PC-3 (cell line): Measurements from ENCODE around the gene CR1. TPM values are rescaled to one million over a fixed set of nuclear protein-coding genes. Genes with fewer than 3 reads are reported as not detected.

ENCODE experiments used
- ATAC-seq: fragments of 200-7000 bp; cut with Tn5 transposase; 2 replicates; pipeline ENCODE4 v1.9.1; 2020; ENCODE audit warnings: mild to moderate bottlenecking, moderate library complexity
- BruUV-seq: library from RNA; stranded (reverse); fragments of 400-500 nt; replicated peaks from 2 replicates; lab custom pipeline; 2021; lab: Mats Ljungman, UMichigan
- CTCF ChIA-PET: fragments of 300-600 bp; sonication (Branson Sonifier 250); formaldehyde crosslinking; loops from one replicate; lab custom pipeline; 2022; ENCODE audit warnings: antibody characterized with exemption; lab: Charles Lee
- POLR2A ChIA-PET: fragments of 300-600 bp; sonication (Branson Sonifier 250); formaldehyde crosslinking; loops from one replicate; lab custom pipeline; 2022; ENCODE audit warnings: antibody characterized with exemption; ENCODE audit not compliant: unreplicated experiment; lab: Charles Lee
- DNase-seq: peaks from one replicate; pipeline ENCODE4 v3.0.0-alpha.2; 2015
- H2AFZ ChIP-seq: fragments of 300-600 bp; sonication (generic); 2 replicates; pipeline ENCODE4 v1.6.0; 2016; ENCODE audit warnings: antibody characterized with exemption, low read length
- H3F3A ChIP-seq: fragments of 300-600 bp; sonication (generic); one replicate; pipeline ENCODE4 v1.6.0; 2017; ENCODE audit warnings: antibody characterized with exemption, low read length, control low read depth, mild to moderate bottlenecking; ENCODE audit not compliant: unreplicated experiment
- H3K27ac ChIP-seq: fragments of 300-600 bp; sonication (generic); 2 replicates; pipeline ENCODE4 v1.5.1; 2016; ENCODE audit warnings: mild to moderate bottlenecking, low read length
- H3K27me3 ChIP-seq: fragments of 300-600 bp; sonication (generic); 2 replicates; pipeline ENCODE4 v1.6.1; 2016; ENCODE audit warnings: low read length, mixed read lengths
- H3K36me3 ChIP-seq: fragments of 300-600 bp; sonication (generic); 2 replicates; pipeline ENCODE4 v1.6.1; 2016; ENCODE audit warnings: low read depth, mixed run types, low read length, mixed read lengths
- H3K4me1 ChIP-seq: fragments of 300-600 bp; sonication (generic); 2 replicates; pipeline ENCODE4 v1.5.1; 2016; ENCODE audit warnings: low read length; ENCODE audit not compliant: insufficient read depth
- H3K4me2 ChIP-seq: fragments of 300-600 bp; sonication (generic); 2 replicates; pipeline ENCODE4 v1.6.0; 2016; ENCODE audit warnings: low read length
- H3K4me3 ChIP-seq: fragments of 300-600 bp; sonication (generic); 2 replicates; pipeline ENCODE4 v1.5.1; 2016; ENCODE audit warnings: mild to moderate bottlenecking, low read length, mixed read lengths
- H3K79me2 ChIP-seq: fragments of 300-600 bp; sonication (generic); 2 replicates; pipeline ENCODE4 v1.6.1; 2017; ENCODE audit warnings: low read length, mixed read lengths
- H3K9ac ChIP-seq: fragments of 300-600 bp; sonication (generic); 2 replicates; pipeline ENCODE4 v1.6.0; 2016; ENCODE audit warnings: mild to moderate bottlenecking, low read length
- H3K9me2 ChIP-seq: fragments of 300-600 bp; sonication (generic); replicated peaks from 2 replicates; pipeline ENCODE4 v1.6.1; 2016; ENCODE audit warnings: mixed run types, low read length, mixed read lengths
- H3K9me3 ChIP-seq: fragments of 300-600 bp; sonication (generic); 2 replicates; pipeline ENCODE4 v1.6.1; 2016; ENCODE audit warnings: low read length, mixed read lengths
- H4K20me1 ChIP-seq: fragments of 300-600 bp; sonication (generic); 2 replicates; pipeline ENCODE4 v1.6.1; 2016; ENCODE audit warnings: low read length, mixed read lengths
- EZH2 ChIP-seq: fragments of 300-600 bp; sonication (generic); IDR thresholded peaks from one replicate; pipeline ENCODE4 v1.6.1; 2017; ENCODE audit warnings: antibody characterized with exemption, mild to moderate bottlenecking, low read length; ENCODE audit not compliant: unreplicated experiment
- EZH2phosphoT487 ChIP-seq: fragments of 300-600 bp; sonication (generic); IDR thresholded peaks from 2 replicates; pipeline ENCODE4 v1.6.1; 2018; ENCODE audit warnings: mild to moderate bottlenecking, antibody characterized with exemption, low read length, borderline replicate concordance
- intact Hi-C: fragments of 100-400 bp; cut with micrococcal nuclease; formaldehyde crosslinking; loops from 2 replicates; pipeline ENCODE4 v1.9.0; 2023
- total RNA-seq: library from RNA; depleted of rRNA; stranded (reverse); fragments of >200 nt; gene quantifications from 2 replicates; pipeline ENCODE4 v1.2.3, GENCODE V29; 2014
- TF ChIP-seq, protein P1 (sequence below): fragments of 300-600 bp; sonication (generic); conservative IDR thresholded peaks from 2 replicates; pipeline ENCODE4 v1.5.1; 2017; ENCODE audit warnings: antibody characterized with exemption, low read depth, mild to moderate bottlenecking, low read length

Gene CR1
- total RNA-seq, 1 experiment from 2014 or later, result not detected

DNA sequence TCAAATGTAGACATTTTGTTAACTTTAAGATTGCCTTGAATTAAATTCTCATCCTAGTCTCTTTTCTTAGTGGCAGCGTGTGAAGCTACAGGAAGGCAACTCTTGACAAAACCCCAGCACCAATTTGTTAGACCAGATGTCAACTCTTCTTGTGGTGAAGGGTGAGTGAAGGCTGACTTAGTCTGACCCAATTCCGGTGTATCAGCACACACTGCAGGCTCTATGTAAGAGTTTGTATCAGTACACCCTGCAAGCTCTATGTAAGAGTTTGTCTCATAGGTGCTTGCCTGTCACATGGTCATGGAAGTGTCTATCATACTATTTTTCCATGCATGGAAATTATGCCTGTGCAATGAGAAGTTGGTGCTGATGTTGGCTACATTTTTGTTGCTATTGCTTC lies 25.0 kb upstream of the CR1 start:
- no peaks in the 10 kb centered on the region for H3F3A ChIP-seq
- H3K9me2 ChIP-seq, result no peaks in the 10 kb centered on the region
- H3K9ac ChIP-seq, result no peak overlapping the region
- H3K27me3 ChIP-seq, result peaks cover 98% of the 10 kb centered on the region
- TF ChIP-seq, protein P1, sequence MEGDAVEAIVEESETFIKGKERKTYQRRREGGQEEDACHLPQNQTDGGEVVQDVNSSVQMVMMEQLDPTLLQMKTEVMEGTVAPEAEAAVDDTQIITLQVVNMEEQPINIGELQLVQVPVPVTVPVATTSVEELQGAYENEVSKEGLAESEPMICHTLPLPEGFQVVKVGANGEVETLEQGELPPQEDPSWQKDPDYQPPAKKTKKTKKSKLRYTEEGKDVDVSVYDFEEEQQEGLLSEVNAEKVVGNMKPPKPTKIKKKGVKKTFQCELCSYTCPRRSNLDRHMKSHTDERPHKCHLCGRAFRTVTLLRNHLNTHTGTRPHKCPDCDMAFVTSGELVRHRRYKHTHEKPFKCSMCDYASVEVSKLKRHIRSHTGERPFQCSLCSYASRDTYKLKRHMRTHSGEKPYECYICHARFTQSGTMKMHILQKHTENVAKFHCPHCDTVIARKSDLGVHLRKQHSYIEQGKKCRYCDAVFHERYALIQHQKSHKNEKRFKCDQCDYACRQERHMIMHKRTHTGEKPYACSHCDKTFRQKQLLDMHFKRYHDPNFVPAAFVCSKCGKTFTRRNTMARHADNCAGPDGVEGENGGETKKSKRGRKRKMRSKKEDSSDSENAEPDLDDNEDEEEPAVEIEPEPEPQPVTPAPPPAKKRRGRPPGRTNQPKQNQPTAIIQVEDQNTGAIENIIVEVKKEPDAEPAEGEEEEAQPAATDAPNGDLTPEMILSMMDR, result no peak
- TF ChIP-seq EZH2 (no peak), EZH2phosphoT487 (no peak)
- H4K20me1 ChIP-seq, result no peaks in the 10 kb centered on the region
- H3K4me3 ChIP-seq, result no peak overlapping the region
- no peak for DNase-seq
- no peak overlapping the region for H3K4me2 ChIP-seq
- BruUV-seq, result no TSS peak
- H3K4me1 ChIP-seq, result no peaks in the 10 kb centered on the region
- H3K27ac ChIP-seq, result no peak overlapping the region
- H3K9me3 ChIP-seq, result no peaks in the 10 kb centered on the region
- H3K36me3 ChIP-seq, result no peaks in the 10 kb centered on the region
- intact Hi-C loops, result no loop called here
- POLR2A ChIA-PET, result interaction anchor here (0.6 kb wide), 2 partner anchors 141 to 387 kb away, joined by 3 read pairs; no protein-coding TSS in a partner anchor
- no peak for ATAC-seq
- CTCF ChIA-PET, result no interaction called here
- H2AFZ ChIP-seq, result no peak overlapping the region
- H3K79me2 ChIP-seq, result no peaks in the 10 kb centered on the region

DNA sequence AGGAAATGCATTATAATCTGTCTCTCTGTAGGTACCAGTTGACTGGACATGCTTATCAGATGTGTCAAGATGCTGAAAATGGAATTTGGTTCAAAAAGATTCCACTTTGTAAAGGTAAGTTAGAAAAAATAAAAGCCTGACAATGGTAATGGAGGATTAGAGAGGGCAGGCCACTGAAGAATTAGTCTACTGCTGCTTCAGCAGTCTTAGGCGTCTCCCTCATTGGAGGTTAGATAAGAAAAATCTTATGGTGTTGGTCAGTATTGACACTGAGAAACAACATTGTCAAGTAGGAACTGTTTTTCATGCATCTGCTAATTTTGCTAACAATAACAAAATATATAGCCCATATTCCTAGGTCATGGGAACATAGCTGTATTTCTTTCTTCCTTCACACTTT lies 21.7 kb upstream of the CR1 start:
- Histone ChIP-seq H3K36me3 (no peaks in the 10 kb centered on the region), H3K4me1 (no peaks in the 10 kb centered on the region), H3K27ac (no peak overlapping the region), H3K9me3 (no peaks in the 10 kb centered on the region), H3K4me2 (no peak overlapping the region), H3K27me3 (peaks cover 92% of the 10 kb centered on the region), H3K4me3 (no peak overlapping the region), H3K79me2 (no peaks in the 10 kb centered on the region), H2AFZ (no peak overlapping the region), H4K20me1 (no peaks in the 10 kb centered on the region), H3K9ac (no peak overlapping the region), H3F3A (no peaks in the 10 kb centered on the region), H3K9me2 (no peaks in the 10 kb centered on the region)
- POLR2A ChIA-PET, result no interaction called here
- no peak for TF ChIP-seq EZH2
- TF ChIP-seq, protein P1, result no peak
- TF ChIP-seq EZH2phosphoT487, result no peak
- intact Hi-C loops, result no loop called here
- DNase-seq (no peak), ATAC-seq (no peak)
- no TSS peak for BruUV-seq
- CTCF ChIA-PET, result no interaction called here

DNA sequence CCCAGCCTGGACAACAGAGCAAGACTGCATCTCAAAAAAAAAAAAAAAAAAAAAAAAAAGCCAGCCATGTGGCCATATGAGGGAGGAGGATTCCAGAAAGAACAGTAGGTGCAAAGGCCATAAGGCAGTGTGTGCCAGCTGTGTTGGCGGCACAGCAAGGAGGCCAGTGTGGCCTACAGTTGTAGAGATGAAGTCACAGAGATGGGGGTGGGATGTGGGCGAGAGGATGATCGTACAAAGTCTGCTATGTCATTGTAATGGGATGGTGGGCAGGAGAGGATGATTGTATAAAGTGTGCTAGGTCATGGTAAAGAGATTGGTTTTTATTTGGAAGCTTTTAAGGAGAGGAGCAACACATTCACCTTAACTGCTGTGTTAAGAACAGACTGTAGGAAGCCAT lies 9.8 kb upstream of the CR1 start:
- H3K79me2 ChIP-seq, result no peaks in the 10 kb centered on the region
- no peaks in the 10 kb centered on the region for H3K36me3 ChIP-seq
- no peak overlapping the region for H2AFZ ChIP-seq
- H4K20me1 ChIP-seq, result no peaks in the 10 kb centered on the region
- DNase-seq (no peak), ATAC-seq (no peak)
- no peak overlapping the region for H3K9ac ChIP-seq
- no peaks in the 10 kb centered on the region for H3K4me1 ChIP-seq
- no peaks in the 10 kb centered on the region for H3K9me3 ChIP-seq
- TF ChIP-seq, protein P1, result no peak
- TF ChIP-seq EZH2 (no peak), EZH2phosphoT487 (no peak)
- CTCF ChIA-PET, result no interaction called here
- H3K27me3 ChIP-seq, result peaks cover 90% of the 10 kb centered on the region
- BruUV-seq, result no TSS peak
- intact Hi-C loops, result no loop called here
- H3K27ac ChIP-seq, result no peak overlapping the region
- H3K9me2 ChIP-seq, result no peaks in the 10 kb centered on the region
- POLR2A ChIA-PET, result no interaction called here
- H3F3A ChIP-seq, result no peaks in the 10 kb centered on the region
- no peak overlapping the region for H3K4me2 ChIP-seq
- H3K4me3 ChIP-seq, result no peak overlapping the region
